NCI-H345 (cell line): ENCODE results near the gene OLFM2.
"Not testable (repeated sequence)": the region's sequence is repeated elsewhere in the genome, so short reads cannot be mapped to it uniquely, and the experiment has no call there.

Source experiments
- DNase-seq: peaks from one replicate; lab custom pipeline; 2025; lab: John Stamatoyannopoulos, UW

Gene OLFM2

DNA sequence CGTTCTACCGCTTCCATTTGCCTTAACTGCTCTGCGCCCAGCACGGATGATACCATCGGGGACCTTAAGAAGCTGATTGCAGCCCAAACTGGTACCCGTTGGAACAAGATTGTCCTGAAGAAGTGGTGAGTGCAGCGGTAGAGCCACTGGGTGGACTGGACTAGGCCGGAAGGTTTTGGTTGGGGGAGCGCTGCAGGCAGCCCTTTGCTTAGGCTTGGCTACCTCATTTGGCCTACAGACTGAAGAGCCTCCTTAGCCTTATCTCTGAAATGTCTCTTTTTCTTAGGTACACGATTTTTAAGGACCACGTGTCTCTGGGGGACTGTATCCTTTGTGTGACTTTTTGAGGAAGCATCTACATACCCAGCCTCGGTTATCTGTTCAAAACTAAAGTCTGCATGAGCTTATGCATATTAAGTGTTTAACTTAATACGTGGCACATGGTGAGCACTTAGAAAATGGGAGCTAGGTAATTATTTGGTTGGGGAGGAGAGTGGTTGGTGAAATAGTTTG lies 107.7 kb downstream of the OLFM2 start:
- DNase-seq: no peak

GRCh38 chr19:9827289-9828238 lies 108.8 kb downstream of the OLFM2 start, which contains the start of gene UBL5:
Gene UBL5 (plus strand): TSS chr19:9827918. CDS start chr19:9828338, 420 bp downstream.
- peak; percentile 93 for DNase-seq

- no peak for DNase-seq
Measured at GRCh38 chr19:9823816-9824215, 112.5 kb downstream of the OLFM2 start.

DNA sequence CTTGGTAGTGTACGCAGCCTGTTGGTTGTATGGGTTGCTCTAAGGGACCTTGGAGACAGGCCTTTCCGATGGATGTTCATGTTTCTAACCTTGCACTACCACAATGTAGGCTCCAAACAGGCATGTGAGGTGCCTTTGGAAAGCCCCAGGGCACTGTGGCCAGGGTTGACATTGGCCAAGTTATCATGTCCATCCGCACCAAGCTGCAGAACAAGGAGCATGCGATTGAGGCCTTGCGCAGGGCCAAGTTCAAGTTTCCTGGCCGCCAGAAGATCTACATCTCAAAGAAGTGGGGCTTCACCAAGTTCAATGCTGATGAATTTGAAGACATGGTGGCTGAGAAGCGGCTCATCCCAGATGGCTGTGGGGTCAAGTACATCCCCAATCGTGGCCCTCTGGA lies 116.3 kb downstream of the OLFM2 start:
- DNase-seq: not testable (repeated sequence)

DNA sequence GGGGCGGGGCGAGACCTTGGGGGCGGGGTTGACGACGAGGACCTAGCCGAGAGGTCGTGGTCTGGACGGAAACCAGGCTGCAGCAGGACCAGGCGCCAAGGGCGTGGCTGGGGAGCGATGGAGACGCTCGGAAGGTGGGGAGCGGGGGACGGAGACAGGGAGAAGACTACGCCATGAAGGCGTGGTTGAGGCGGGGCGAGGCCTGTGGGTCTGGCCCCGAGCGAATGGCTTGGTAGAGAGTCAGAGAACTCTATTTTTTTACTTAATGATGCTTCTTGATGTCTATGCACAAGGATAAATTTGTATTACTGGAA lies 116.8 kb downstream of the OLFM2 start:
- DNase-seq: no peak

- DNase-seq: peak; percentile 100
Measured at GRCh38 chr19:9818734-9819595, 117.3 kb downstream of the OLFM2 start, which contains the start of gene FBXL12. Gene FBXL12 (minus strand): TSS chr19:9819079. CDS start chr19:9818813, 266 bp downstream.

DNA sequence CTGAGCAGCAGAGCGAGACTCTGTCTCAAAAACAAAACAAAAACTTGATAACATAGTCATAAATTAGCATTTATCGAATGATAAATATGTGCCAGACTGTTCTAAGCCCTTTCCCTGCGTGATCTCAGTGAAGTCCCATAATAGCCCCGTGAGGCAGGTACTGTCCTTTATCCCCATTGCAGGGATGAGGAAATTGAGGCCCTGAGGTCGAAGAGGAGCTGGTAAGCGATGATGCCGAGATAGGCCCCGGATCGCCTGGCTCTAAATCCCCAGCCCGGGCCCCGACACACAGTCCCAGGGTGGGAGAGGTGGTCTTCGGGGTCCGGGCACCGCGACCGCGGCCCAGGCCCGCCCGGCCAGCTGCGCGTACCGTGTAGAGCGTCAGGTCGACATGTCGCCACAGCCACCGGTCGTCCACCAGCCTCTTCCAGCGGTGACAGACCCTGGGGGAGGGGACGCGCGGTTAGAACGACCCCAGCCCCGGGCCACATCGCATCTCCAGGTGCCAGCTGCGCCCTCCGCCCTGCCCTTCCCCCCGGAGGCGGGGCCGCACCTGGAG lies 118.1 kb downstream of the OLFM2 start:
- no peak for DNase-seq

GRCh38 chr19:9811139-9811538 lies 125.2 kb downstream of the OLFM2 start:
- no peak for DNase-seq

GRCh38 chr19:9808855-9809824 lies 127.2 kb downstream of the OLFM2 start:
- no peak for DNase-seq

DNA sequence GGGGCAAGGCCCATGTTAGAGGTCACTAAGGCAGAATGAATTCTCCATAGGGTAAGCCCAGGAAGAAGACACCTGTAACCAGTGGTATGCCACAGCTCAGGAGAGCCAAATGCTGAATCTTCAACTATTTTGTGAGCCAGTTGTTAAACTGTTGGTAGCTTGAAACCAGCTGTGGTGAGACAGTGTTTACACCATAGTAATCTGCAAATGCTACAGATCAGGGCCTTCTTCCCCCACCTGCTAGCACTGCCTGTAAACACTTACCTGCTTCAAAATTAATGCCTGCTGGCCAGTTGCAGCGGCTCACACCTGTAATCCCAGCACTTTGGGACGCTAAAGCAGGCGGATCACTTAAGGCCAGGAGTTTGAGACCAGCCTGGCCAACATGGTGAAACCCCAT lies 129.5 kb downstream of the OLFM2 start:
- DNase-seq: no peak
